ENCODE data around the gene ANO1. TPM values are rescaled to one million over a fixed set of nuclear protein-coding genes. Genes with fewer than 3 reads are reported as not detected.

ANO1 gene
- total RNA-seq, 1 donor from 2014 or later: 1.1 TPM

DNA sequence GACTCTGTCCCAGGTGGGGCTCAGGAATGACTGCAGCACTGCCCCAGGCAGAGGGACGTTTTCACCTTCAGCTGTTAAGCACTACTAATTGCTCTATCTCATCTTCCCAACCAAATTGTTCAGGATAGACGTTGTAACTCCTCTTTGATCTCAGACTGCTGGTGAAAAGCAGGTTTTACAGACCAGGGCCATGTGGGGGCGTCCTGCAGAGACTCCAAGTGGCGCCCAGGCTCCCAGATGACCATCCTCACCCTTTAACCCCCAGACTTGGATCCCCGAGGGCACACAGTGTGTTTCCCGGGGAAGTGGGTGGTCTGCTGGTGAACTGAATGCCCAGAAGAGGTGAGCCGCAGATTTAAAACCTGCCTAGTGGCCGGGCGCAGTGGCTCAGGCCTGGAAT, 148.8 kb downstream of the ANO1 start:
- Histone ChIP-seq H3K4me3 (ENCODE audit: low read depth, low read length) (no peak overlapping the region), H3K27me3 (ENCODE audit: control insufficient read depth, insufficient read depth, low read length) (no peaks in the 10 kb centered on the region), H3K36me3 (ENCODE audit: control insufficient read depth, insufficient read depth, low read length) (no peaks in the 10 kb centered on the region)
- TF ChIP-seq CTCF (IDR thresholded peaks at IDR 0.05; ENCODE audit: insufficient read depth, low read length, poor library complexity, severe bottlenecking): peak; percentile 18
- DNase-seq (ENCODE audit: low read depth): no peak

DNA sequence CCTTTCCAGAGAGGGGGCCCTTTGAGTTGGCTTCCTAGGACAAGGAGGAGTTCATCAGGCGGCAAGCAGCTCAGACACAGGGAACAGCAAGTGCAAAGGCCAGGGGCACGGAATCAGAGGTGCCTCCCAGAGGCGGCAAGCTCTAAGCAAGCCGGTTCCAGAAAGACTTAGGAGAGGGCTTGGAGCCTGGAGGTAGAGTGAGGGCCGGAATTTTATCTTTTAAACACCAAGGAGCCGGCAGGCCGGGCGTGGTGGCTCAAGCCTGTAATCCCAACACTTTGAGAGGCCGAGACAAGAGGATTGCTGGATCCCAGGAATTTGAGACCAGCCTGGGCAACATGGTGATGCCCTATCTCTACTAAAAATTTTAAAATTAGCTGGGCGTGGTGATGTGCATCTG, 151.6 kb downstream of the ANO1 start:
- H3K36me3 ChIP-seq (ENCODE audit: control insufficient read depth, insufficient read depth, low read length): no peaks in the 10 kb centered on the region
- no peaks in the 10 kb centered on the region for H3K27me3 ChIP-seq (ENCODE audit: control insufficient read depth, insufficient read depth, low read length)
- no peak for DNase-seq (ENCODE audit: low read depth)
- no peak for TF ChIP-seq CTCF (IDR thresholded peaks at IDR 0.05; ENCODE audit: insufficient read depth, low read length, poor library complexity, severe bottlenecking)
- no peak overlapping the region for H3K4me3 ChIP-seq (ENCODE audit: low read depth, low read length)

GRCh38 chr11:70230151-70230839, 152.2 kb downstream of the ANO1 start:
- no peaks in the 10 kb centered on the region for H3K36me3 ChIP-seq (ENCODE audit: control insufficient read depth, insufficient read depth, low read length)
- TF ChIP-seq CTCF (IDR thresholded peaks at IDR 0.05; ENCODE audit: insufficient read depth, low read length, poor library complexity, severe bottlenecking): no peak
- DNase-seq (ENCODE audit: low read depth): no peak
- no peaks in the 10 kb centered on the region for H3K27me3 ChIP-seq (ENCODE audit: control insufficient read depth, insufficient read depth, low read length)
- no peak overlapping the region for H3K4me3 ChIP-seq (ENCODE audit: low read depth, low read length)

- DNase-seq (ENCODE audit: low read depth): no peak
- no peaks in the 10 kb centered on the region for H3K36me3 ChIP-seq (ENCODE audit: control insufficient read depth, insufficient read depth, low read length)
- H3K4me3 ChIP-seq (ENCODE audit: low read depth, low read length): no peak overlapping the region
- H3K27me3 ChIP-seq (ENCODE audit: control insufficient read depth, insufficient read depth, low read length): no peaks in the 10 kb centered on the region
- no peak for TF ChIP-seq CTCF (IDR thresholded peaks at IDR 0.05; ENCODE audit: insufficient read depth, low read length, poor library complexity, severe bottlenecking)
Observed at GRCh38 chr11:70230840-70231710, 153.0 kb downstream of the ANO1 start.

DNA sequence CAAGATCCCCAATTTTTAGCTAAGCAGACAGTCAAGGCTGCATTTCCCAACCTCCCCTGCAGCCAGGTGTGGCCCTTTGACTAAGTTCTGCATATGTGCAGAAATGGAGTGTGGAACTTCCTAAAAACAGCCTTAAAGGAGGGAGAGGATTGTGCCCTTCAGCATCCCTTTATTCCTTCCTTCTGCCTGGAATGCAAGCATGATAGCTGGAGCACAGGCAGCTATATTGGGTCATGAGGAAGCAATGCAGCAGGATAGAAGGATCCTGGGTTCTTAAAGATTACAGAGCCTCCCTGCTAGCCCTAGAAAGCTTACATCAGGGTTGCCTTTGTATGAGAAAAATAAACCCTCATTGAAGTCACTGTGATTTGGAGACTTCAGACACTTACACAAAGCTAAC, 154.9 kb downstream of the ANO1 start:
- Histone ChIP-seq H3K27me3 (ENCODE audit: control insufficient read depth, insufficient read depth, low read length) (no peaks in the 10 kb centered on the region), H3K36me3 (ENCODE audit: control insufficient read depth, insufficient read depth, low read length) (no peaks in the 10 kb centered on the region)
- no peak for TF ChIP-seq CTCF (IDR thresholded peaks at IDR 0.05; ENCODE audit: insufficient read depth, low read length, poor library complexity, severe bottlenecking)

More for the DNA sequence above, 154.9 kb downstream of the ANO1 start:
- no peak for DNase-seq (ENCODE audit: low read depth)
- no peak overlapping the region for H3K4me3 ChIP-seq (ENCODE audit: low read depth, low read length)
